Tibial nerve (tissue), 4 donors: ENCODE data around the gene CCDC9.

Source experiments
- CTCF ChIP-seq, 5 experiments: fragments of 200-600 bp in 3 of 5; fragments of 450-650 bp in 2 of 5; sonication (generic) in 3 of 5; IDR thresholded peaks; one replicate each; pipeline ENCODE4 v1.5.1; 2016 to 2019; ENCODE audit warnings: antibody characterized with exemption in 5 of 5, mild to moderate bottlenecking in 3 of 5, moderate library complexity in 2 of 5
- EP300 ChIP-seq, 2 donors: sonication (generic); formaldehyde crosslinking; IDR thresholded peaks; one replicate each; pipeline ENCODE4 v1.6.1; 2017; ENCODE audit warnings: antibody characterized with exemption in 2 of 2, mild to moderate bottlenecking in 1 of 2
- POLR2A ChIP-seq, 2 donors: fragments of 450-650 bp; IDR thresholded peaks; one replicate each; pipeline ENCODE4 v1.6.1; 2017; ENCODE audit warnings: antibody characterized with exemption in 2 of 2, mild to moderate bottlenecking in 2 of 2, moderate library complexity in 2 of 2

- TF ChIP-seq CTCF (IDR thresholded peaks at IDR 0.05) (peak in 1 of 5 experiments; percentile 23), EP300 (IDR thresholded peaks at IDR 0.05) (peak in 1 of 2 donors; percentile 66), POLR2A (IDR thresholded peaks at IDR 0.05) (peak in 1 of 2 donors; percentile 39)
Observed at GRCh38 chr19:47274071-47274890, 18.0 kb downstream of the CCDC9 start, which contains the start of gene INAFM1.
